ENCODE results near the gene ZNF579. TPM values are rescaled to one million over a fixed set of nuclear protein-coding genes. Genes with fewer than 3 reads are reported as not detected.

The ZNF579 gene
- total and polyA plus RNA-seq, 2 of the 13 experiments (the other 11 are each of a cell fraction or from before 2014, with no cell fraction given): 2.1 to 2.9 TPM

DNA sequence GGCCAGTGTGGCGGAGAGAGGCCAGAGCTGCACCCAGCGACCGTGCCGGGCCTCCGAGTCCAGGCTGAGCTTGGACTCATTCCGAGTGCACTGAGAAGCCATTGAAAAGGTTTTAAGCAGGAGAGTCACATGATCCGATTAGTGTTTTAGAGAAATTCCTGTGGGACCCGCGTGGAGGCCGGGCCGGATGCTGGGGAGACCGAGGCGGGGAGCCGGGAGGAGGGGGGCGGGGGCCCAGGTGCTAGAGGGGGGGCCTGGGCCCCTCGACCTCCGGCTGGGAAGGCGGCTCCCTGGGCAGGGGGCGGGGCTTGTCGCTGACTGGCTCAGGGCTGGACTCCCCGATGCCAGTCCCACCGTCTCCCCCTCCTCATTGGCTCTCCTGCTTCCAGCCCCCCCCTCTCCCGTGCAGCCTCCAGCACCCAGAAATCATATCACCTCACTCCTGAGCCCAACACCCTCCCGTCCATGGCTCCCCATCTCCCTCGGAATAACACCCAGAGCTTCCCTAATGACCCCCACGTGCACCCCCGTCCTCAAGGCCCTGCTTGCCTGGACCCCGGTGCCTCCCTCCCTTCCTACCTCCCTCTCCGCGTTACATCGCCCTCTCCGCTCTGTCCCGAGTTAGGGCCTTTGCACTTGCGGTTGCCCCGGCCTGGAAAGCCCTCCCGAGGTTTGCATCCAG lies 5.2 kb upstream of the ZNF579 start (continued):
- TF ChIP-seq, protein P1, sequence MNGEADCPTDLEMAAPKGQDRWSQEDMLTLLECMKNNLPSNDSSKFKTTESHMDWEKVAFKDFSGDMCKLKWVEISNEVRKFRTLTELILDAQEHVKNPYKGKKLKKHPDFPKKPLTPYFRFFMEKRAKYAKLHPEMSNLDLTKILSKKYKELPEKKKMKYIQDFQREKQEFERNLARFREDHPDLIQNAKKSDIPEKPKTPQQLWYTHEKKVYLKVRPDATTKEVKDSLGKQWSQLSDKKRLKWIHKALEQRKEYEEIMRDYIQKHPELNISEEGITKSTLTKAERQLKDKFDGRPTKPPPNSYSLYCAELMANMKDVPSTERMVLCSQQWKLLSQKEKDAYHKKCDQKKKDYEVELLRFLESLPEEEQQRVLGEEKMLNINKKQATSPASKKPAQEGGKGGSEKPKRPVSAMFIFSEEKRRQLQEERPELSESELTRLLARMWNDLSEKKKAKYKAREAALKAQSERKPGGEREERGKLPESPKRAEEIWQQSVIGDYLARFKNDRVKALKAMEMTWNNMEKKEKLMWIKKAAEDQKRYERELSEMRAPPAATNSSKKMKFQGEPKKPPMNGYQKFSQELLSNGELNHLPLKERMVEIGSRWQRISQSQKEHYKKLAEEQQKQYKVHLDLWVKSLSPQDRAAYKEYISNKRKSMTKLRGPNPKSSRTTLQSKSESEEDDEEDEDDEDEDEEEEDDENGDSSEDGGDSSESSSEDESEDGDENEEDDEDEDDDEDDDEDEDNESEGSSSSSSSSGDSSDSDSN (CRISPR knock-in tag; IDR thresholded peaks at IDR 0.05): peak; percentile 61
- no peak for TF ChIP-seq DMAP1 (CRISPR knock-in tag; IDR thresholded peaks at IDR 0.05)
- TF ChIP-seq NR2F1 (CRISPR knock-in tag; IDR thresholded peaks at IDR 0.05): no peak
- TF ChIP-seq SYNCRIP (IDR thresholded peaks at IDR 0.05; ENCODE audit: insufficient read depth, low read depth, low read length): no peak
- TF ChIP-seq NBN (conservative IDR thresholded peaks at IDR 0.05): no peak
- no peak for TF ChIP-seq HNRNPH1 (optimal IDR thresholded peaks at IDR 0.05; ENCODE audit: low read depth, low read length)
- TF ChIP-seq ZBTB7A (CRISPR knock-in tag; IDR thresholded peaks at IDR 0.05): peak; percentile 24; the same call in 1 of the 2 replicates
- TF ChIP-seq JUN (CRISPR knock-in tag; IDR thresholded peaks at IDR 0.05): no peak
- TF ChIP-seq MAZ (IDR thresholded peaks at IDR 0.05; ENCODE audit: borderline replicate concordance, low read depth, low read length): no peak
- peak; percentile 56; the same call in 1 of the 2 replicates for TF ChIP-seq MAZ (CRISPR knock-in tag; IDR thresholded peaks at IDR 0.05; ENCODE audit: low read depth)
- peak; percentile 21; the same call in 1 of the 3 replicates for TF ChIP-seq MXI1 (IDR thresholded peaks at IDR 0.05; ENCODE audit: borderline replicate concordance, low read depth, low read length)
- TF ChIP-seq, protein P2, sequence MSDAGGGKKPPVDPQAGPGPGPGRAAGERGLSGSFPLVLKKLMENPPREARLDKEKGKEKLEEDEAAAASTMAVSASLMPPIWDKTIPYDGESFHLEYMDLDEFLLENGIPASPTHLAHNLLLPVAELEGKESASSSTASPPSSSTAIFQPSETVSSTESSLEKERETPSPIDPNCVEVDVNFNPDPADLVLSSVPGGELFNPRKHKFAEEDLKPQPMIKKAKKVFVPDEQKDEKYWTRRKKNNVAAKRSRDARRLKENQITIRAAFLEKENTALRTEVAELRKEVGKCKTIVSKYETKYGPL (CRISPR knock-in tag; IDR thresholded peaks at IDR 0.05): no peak
- TF ChIP-seq, protein P3, sequence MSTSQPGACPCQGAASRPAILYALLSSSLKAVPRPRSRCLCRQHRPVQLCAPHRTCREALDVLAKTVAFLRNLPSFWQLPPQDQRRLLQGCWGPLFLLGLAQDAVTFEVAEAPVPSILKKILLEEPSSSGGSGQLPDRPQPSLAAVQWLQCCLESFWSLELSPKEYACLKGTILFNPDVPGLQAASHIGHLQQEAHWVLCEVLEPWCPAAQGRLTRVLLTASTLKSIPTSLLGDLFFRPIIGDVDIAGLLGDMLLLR (CRISPR knock-in tag; IDR thresholded peaks at IDR 0.05): no peak
- TF ChIP-seq CBFB (CRISPR knock-in tag; IDR thresholded peaks at IDR 0.05): no peak
- TF ChIP-seq JARID2 (CRISPR knock-in tag; IDR thresholded peaks at IDR 0.05; ENCODE audit: insufficient replicate concordance): no peak
- no peak for TF ChIP-seq RFX3 (CRISPR knock-in tag; IDR thresholded peaks at IDR 0.05)
- no peak for TF ChIP-seq ZNF230 (CRISPR knock-in tag; IDR thresholded peaks at IDR 0.05)
- TF ChIP-seq TOPORS (CRISPR knock-in tag; IDR thresholded peaks at IDR 0.05): no peak
- no peak for TF ChIP-seq ZNF3 (CRISPR knock-in tag; IDR thresholded peaks at IDR 0.05)
- no peak for TF ChIP-seq SRSF1 (optimal IDR thresholded peaks at IDR 0.05; ENCODE audit: low read depth, low read length)
- TF ChIP-seq SAFB2 (CRISPR knock-in tag; IDR thresholded peaks at IDR 0.05; ENCODE audit: borderline replicate concordance, low read depth): no peak
- no peak for TF ChIP-seq ZNF124 (CRISPR knock-in tag; IDR thresholded peaks at IDR 0.05)
- TF ChIP-seq, protein P4, sequence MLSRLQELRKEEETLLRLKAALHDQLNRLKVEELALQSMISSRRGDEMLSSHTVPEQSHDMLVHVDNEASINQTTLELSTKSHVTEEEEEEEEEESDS (CRISPR knock-in tag; IDR thresholded peaks at IDR 0.05; ENCODE audit: borderline replicate concordance): no peak
- no peak for TF ChIP-seq ZNF768 (CRISPR knock-in tag; IDR thresholded peaks at IDR 0.05)
